IMR-90 (cell line): Measurements from ENCODE around the gene TCHH. TPM values are rescaled to one million over a fixed set of nuclear protein-coding genes. Genes with fewer than 3 reads are reported as not detected.
"Not testable (repeated sequence)": the region's sequence is repeated elsewhere in the genome, so short reads cannot be mapped to it uniquely, and the experiment has no call there.

Experiments used
- ATAC-seq: fragments of 200-7000 bp; cut with Tn5 transposase; 2 replicates; pipeline ENCODE4 v1.9.1; 2020; ENCODE audit warnings: low read depth, mild to moderate bottlenecking, moderate library complexity
- BruUV-seq: library from RNA; stranded (reverse); fragments of 400-500 nt; replicated peaks from 2 replicates; lab custom pipeline; 2021; lab: Mats Ljungman, UMichigan
- CTCF ChIA-PET: fragments of 300-600 bp; formaldehyde crosslinking; extraction: SDS; loops from one replicate; lab custom pipeline; 2021; ENCODE audit warnings: antibody characterized with exemption; lab: Yijun Ruan, JAX
- POLR2A ChIA-PET: fragments of 300-600 bp; sonication (Branson Sonifier 250); formaldehyde crosslinking; loops from one replicate; lab custom pipeline; 2022; ENCODE audit warnings: antibody characterized with exemption; ENCODE audit not compliant: unreplicated experiment; lab: Charles Lee
- DNase-seq: peaks from one replicate; pipeline ENCODE4 v3.0.0; 2013
- H2AFZ ChIP-seq: replicated peaks from 2 replicates; pipeline ENCODE3; 2013; ENCODE audit warnings: low read length, mild to moderate bottlenecking; ENCODE audit not compliant: poor library complexity
- H2AK5ac ChIP-seq: 2 replicates; pipeline ENCODE4 v1.6.1; 2013; ENCODE audit warnings: low read depth, low read length, inconsistent platforms
- H2AK9ac ChIP-seq: replicated peaks from 2 replicates; pipeline ENCODE3; 2013; ENCODE audit warnings: mild to moderate bottlenecking, low read depth, low read length, moderate library complexity; ENCODE audit not compliant: poor library complexity
- H2BK120ac ChIP-seq: 2 replicates; pipeline ENCODE4 v1.6.1; 2013; ENCODE audit warnings: low read depth, low read length, inconsistent platforms
- H2BK15ac ChIP-seq: 3 replicates; pipeline ENCODE4 v1.6.1; 2013; ENCODE audit warnings: low read depth, low read length, inconsistent platforms
- H2BK20ac ChIP-seq: 2 replicates; pipeline ENCODE4 v1.6.1; 2013; ENCODE audit warnings: low read depth, mild to moderate bottlenecking, inconsistent platforms, low read length, moderate library complexity
- H2BK5ac ChIP-seq: 2 replicates; pipeline ENCODE4 v1.6.1; 2013; ENCODE audit warnings: mild to moderate bottlenecking, low read depth, low read length, inconsistent platforms; ENCODE audit not compliant: poor library complexity, severe bottlenecking
- H3K14ac ChIP-seq: replicated peaks from 2 replicates; pipeline ENCODE4 v1.6.1; 2013; ENCODE audit warnings: low read depth, low read length, inconsistent platforms
- H3K18ac ChIP-seq: 2 replicates; pipeline ENCODE4 v1.6.1; 2013; ENCODE audit warnings: low read depth, low read length, control low read depth
- H3K23ac ChIP-seq: 2 replicates; pipeline ENCODE4 v1.6.1; 2013; ENCODE audit warnings: low read depth, low read length, inconsistent platforms
- H3K27ac ChIP-seq: 2 replicates; pipeline ENCODE4 v1.5.1; 2013; ENCODE audit warnings: mild to moderate bottlenecking, control low read depth, low read length; ENCODE audit not compliant: insufficient read depth
- H3K27me3 ChIP-seq: 2 replicates; pipeline ENCODE4 v1.6.1; 2013; ENCODE audit warnings: low read length; ENCODE audit not compliant: control insufficient read depth, insufficient read depth
- H3K36me3 ChIP-seq: 2 replicates; pipeline ENCODE4 v1.6.1; 2013; ENCODE audit warnings: low read length, mixed read lengths; ENCODE audit not compliant: control insufficient read depth, insufficient read depth
- H3K4ac ChIP-seq: 2 replicates; pipeline ENCODE4 v1.6.1; 2013; ENCODE audit warnings: low read depth, low read length, inconsistent platforms
- H3K4me1 ChIP-seq: 2 replicates; pipeline ENCODE4 v1.6.1; 2013; ENCODE audit warnings: low read length, mixed read lengths; ENCODE audit not compliant: control insufficient read depth, insufficient read depth
- H3K4me2 ChIP-seq: 2 replicates; pipeline ENCODE4 v1.6.1; 2013; ENCODE audit warnings: low read depth, mild to moderate bottlenecking, control low read depth, low read length, moderate library complexity
- H3K4me3 ChIP-seq: 2 replicates; pipeline ENCODE4 v1.5.1; 2013; ENCODE audit warnings: low read depth, mild to moderate bottlenecking, control low read depth, low read length, moderate library complexity; ENCODE audit not compliant: insufficient read depth
- H3K56ac ChIP-seq: 2 replicates; pipeline ENCODE4 v1.6.1; 2013; ENCODE audit warnings: low read length, inconsistent platforms; ENCODE audit not compliant: insufficient read depth; ENCODE audit errors: extremely low read depth
- H3K79me1 ChIP-seq, 2 experiments: 2 replicates each; pipeline ENCODE4 v1.6.1; 2013; ENCODE audit warnings: low read length in 2 of 2, inconsistent platforms in 1 of 2, low read depth in 1 of 2
- H3K9ac ChIP-seq: 2 replicates; pipeline ENCODE4 v1.6.1; 2013; ENCODE audit warnings: low read depth, low read length, control low read depth
- H3K9me1 ChIP-seq: 2 replicates; pipeline ENCODE4 v1.6.1; 2013; ENCODE audit warnings: low read length, inconsistent platforms; ENCODE audit not compliant: insufficient read depth
- H3K9me3 ChIP-seq: 2 replicates; pipeline ENCODE4 v1.6.1; 2013; ENCODE audit warnings: low read length; ENCODE audit not compliant: control insufficient read depth, insufficient read depth
- H4K20me1 ChIP-seq: 2 replicates; pipeline ENCODE4 v1.6.1; 2013; ENCODE audit warnings: low read length, inconsistent platforms; ENCODE audit not compliant: insufficient read depth
- H4K5ac ChIP-seq: 2 replicates; pipeline ENCODE4 v1.6.1; 2013; ENCODE audit warnings: mild to moderate bottlenecking, low read depth, low read length, control low read depth
- H4K8ac ChIP-seq, 2 experiments: 2 replicates each; pipeline ENCODE4 v1.6.1; 2013; ENCODE audit warnings: low read depth in 2 of 2, low read length in 2 of 2, control low read depth in 1 of 2, inconsistent platforms in 1 of 2
- H4K91ac ChIP-seq: 2 replicates; pipeline ENCODE4 v1.6.1; 2013; ENCODE audit warnings: low read depth, low read length, inconsistent platforms; ENCODE audit not compliant: insufficient read depth
- CTCF ChIP-seq: conservative IDR thresholded peaks from 2 replicates; pipeline ENCODE4 v1.5.1; 2012; ENCODE audit warnings: mild to moderate bottlenecking, low read depth, low read length, improper control_type of control experiment
- MAFK ChIP-seq: IDR thresholded peaks from 2 replicates; pipeline ENCODE4 v1.6.1; 2012; ENCODE audit warnings: low read depth, low read length, improper control_type of control experiment
- RFX5 ChIP-seq: IDR thresholded peaks from 2 replicates; pipeline ENCODE4 v1.8.0; 2012; ENCODE audit warnings: low read depth, mild to moderate bottlenecking, low read length, moderate library complexity
- WGBS, 2 experiments: methylation state at CpG; one replicate each; pipeline versions ENCODE4 v1.1.5 to v1.1.7; 2013; ENCODE audit warnings: missing lambda C conversion rate in 2 of 2; ENCODE audit not compliant: insufficient read length in 1 of 2; ENCODE audit errors: extremely low coverage in 2 of 2; 5-methylcytosine and 5-hydroxymethylcytosine counted together
- dilution Hi-C: fragments of 300-500 bp; cut with HindIII; formaldehyde crosslinking; loops from one replicate; pipeline ENCODE4 v1.14.3; 2018; ENCODE audit warnings: low sequenced_read_pairs; ENCODE audit not compliant: unreplicated experiment
- in situ Hi-C: fragments of 300-500 bp; cut with MboI; formaldehyde crosslinking; loops from 3 replicates; pipeline ENCODE4 v1.14.3; 2019; ENCODE audit warnings: low sequenced_read_pairs, inconsistent platforms, mixed read lengths
- intact Hi-C: fragments of 100-400 bp; cut with micrococcal nuclease; formaldehyde crosslinking; loops from 2 replicates; pipeline ENCODE4 v1.10.0; 2022
- polyA plus RNA-seq, 3 experiments: library from polyadenylated mRNA; depleted of rRNA; stranded (reverse); fragments of >200 nt; gene quantifications; 2 replicates each; pipeline ENCODE4 v1.2.3, GENCODE V29; 2012; ENCODE audit warnings: low replicate concordance in 1 of 3
- total RNA-seq: library from RNA; depleted of rRNA; stranded (reverse); fragments of >200 nt; gene quantifications from 2 replicates; pipeline ENCODE4 v1.2.3, GENCODE V29; 2012

Gene TCHH
- total and polyA plus RNA-seq, 2 of the 4 experiments (the other 2 are of a cell fraction) = not detected

GRCh38 chr1:152145769-152146168, 30.5 kb upstream of the TCHH start:
- H3K4me2 ChIP-seq = no peak overlapping the region
- no peaks in the 10 kb centered on the region for H4K20me1 ChIP-seq
- H3K9me3 ChIP-seq = peaks cover 2% of the 10 kb centered on the region; the same call in 1 of the 2 replicates
- POLR2A ChIA-PET = no interaction called here
- no peak overlapping the region for H2AK5ac ChIP-seq
- H4K91ac ChIP-seq = no peak overlapping the region
- no CpG with 5 or more reads among the region's 4 CpGs for WGBS, 2 experiments
- H3K4me3 ChIP-seq = no peak overlapping the region
- in situ Hi-C loops (no loop called here), dilution Hi-C loops (no loop called here), intact Hi-C loops (no loop called here)
- no peaks in the 10 kb centered on the region for H3K36me3 ChIP-seq
- no peak for ATAC-seq
- no peak overlapping the region for H3K27ac ChIP-seq
- no peak for DNase-seq
- no peak overlapping the region for H2AFZ ChIP-seq
- no TSS peak for BruUV-seq
- H4K8ac ChIP-seq = no peak overlapping the region
- no peak overlapping the region for H2BK15ac ChIP-seq
- no peak overlapping the region for H2BK120ac ChIP-seq
- H3K9me1 ChIP-seq = no peaks in the 10 kb centered on the region
- TF ChIP-seq MAFK = peak; percentile 49; the same call in 1 of the 2 replicates
- no peak for TF ChIP-seq RFX5
- no peak for TF ChIP-seq CTCF
- no peak overlapping the region for H4K5ac ChIP-seq
- H3K79me1 ChIP-seq = no peaks in the 10 kb centered on the region
- no peak overlapping the region for H2AK9ac ChIP-seq
- H3K4me1 ChIP-seq = no peaks in the 10 kb centered on the region
- no peak overlapping the region for H3K18ac ChIP-seq
- no peak overlapping the region for H3K9ac ChIP-seq
- H3K27me3 ChIP-seq = no peaks in the 10 kb centered on the region; the same call in 1 of the 2 replicates
- H3K4ac ChIP-seq = no peak overlapping the region
- no peak overlapping the region for H2BK5ac ChIP-seq
- H3K56ac ChIP-seq = no peak overlapping the region
- H2BK20ac ChIP-seq = no peak overlapping the region
- H3K14ac ChIP-seq = no peak overlapping the region
- H3K23ac ChIP-seq = no peak overlapping the region
- CTCF ChIA-PET = no interaction called here

DNA sequence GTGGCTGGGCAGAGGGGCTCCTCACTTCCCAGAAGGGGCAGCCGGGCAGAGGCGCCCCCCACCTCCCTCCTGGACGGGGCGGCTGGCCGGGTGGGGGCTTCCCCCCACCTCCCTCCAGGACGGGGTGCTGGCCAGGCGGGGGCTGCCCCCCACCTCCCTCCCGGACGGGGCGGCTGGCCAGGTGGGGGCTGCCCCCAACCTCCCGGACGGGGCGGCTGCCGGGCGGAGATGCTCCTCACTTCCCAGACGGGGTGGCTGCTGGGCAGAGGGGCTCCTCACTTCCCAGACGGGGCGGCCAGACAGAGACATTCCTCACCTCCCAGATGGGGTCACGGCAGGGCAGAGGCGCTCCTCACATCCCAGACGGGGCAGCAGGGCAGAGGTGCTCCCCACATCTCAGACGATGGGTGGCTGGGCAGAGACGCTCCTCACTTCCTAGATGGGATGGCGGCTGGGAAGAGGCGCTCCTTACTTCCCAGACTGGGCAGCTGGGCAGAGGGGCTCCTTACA, 29.5 kb upstream of the TCHH start:
- CTCF ChIA-PET, in situ Hi-C loops, H2BK20ac ChIP-seq, H3K36me3 ChIP-seq, H3K79me1 ChIP-seq, H3K27ac ChIP-seq, H3K14ac ChIP-seq, H3K18ac ChIP-seq, H2BK15ac ChIP-seq, H3K56ac ChIP-seq, H4K5ac ChIP-seq, H2AK5ac ChIP-seq, H3K27me3 ChIP-seq, POLR2A ChIA-PET, H4K8ac ChIP-seq, H2AK9ac ChIP-seq, BruUV-seq, H3K9me1 ChIP-seq, H3K9me3 ChIP-seq, H2BK5ac ChIP-seq, H2AFZ ChIP-seq, dilution Hi-C loops, H3K4me3 ChIP-seq, H3K4ac ChIP-seq, H3K4me2 ChIP-seq, ATAC-seq, H4K91ac ChIP-seq, H3K23ac ChIP-seq, H2BK120ac ChIP-seq, H3K9ac ChIP-seq, DNase-seq, H4K20me1 ChIP-seq, H3K4me1 ChIP-seq: not testable (repeated sequence)
- intact Hi-C loops = loop anchor here (5.0 kb wide), 1 partner anchor 203 kb away; no protein-coding TSS in a partner anchor
- no CpG with 5 or more reads among the region's 25 CpGs for WGBS, 2 experiments
